ENCODE results near the gene MEI4. TPM values are rescaled to one million over a fixed set of nuclear protein-coding genes. Genes with fewer than 3 reads are reported as not detected.

The MEI4 gene, protein sequence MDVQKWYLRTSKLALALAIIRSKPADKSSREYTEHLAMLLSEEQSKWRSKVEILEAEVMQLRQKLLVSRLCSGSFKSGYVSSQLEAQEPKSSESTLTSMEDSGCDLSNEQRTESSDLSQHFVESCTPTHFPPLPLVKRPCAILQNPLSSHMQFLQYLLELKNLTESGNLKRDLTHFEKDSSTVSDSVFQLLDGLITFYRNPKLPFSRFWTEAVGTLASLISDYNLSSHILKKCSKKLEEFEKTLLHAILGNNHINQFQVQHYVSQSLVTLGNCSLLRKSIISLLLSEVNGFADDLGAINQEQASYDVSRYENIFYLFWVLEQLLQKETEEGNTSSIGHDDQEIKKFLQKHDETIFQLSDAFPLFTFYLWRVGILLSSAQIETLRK
- not detected in 2 replicates for total RNA-seq

DNA sequence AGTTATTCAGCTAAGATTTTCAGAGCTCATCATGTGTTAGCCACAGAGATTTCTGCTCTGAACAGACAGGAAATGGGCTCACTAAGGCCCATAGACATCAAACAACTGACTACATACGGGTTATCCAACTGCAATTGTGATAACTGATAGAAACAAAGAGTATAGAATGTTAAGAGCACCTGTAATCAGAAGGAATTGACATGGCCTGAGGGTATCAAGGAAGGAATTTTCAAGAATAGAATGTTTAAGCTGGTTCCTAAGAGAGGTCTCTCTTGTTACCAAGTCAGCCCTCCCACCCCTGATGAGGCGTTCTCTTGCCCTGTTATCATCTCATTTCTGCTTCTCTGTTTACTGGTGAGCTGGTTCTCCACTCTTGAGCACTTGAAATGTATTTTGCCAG lies at the start of gene MEI4:
MEI4 (plus strand) TSS at position 301 of the 400 bp plus-strand sequence. CDS start 37,633 bp downstream, outside the sequence.

Other genes starting within 250 kb of the MEI4 start
- gene HTR1B, start 189.5 kb upstream of the MEI4 start, total RNA-seq, result not detected in 2 replicates